Effector memory CD8-positive, alpha-beta T cell (primary cell): ENCODE measurements around the gene TTC4.

ENCODE experiments used
- ATAC-seq: fragments of 150-1000 bp; cut with Tn5 transposase; replicated peaks from 2 replicates; pipeline ENCODE4 v1.10.0; 2021; ENCODE audit warnings: mild to moderate bottlenecking, moderate library complexity
- DNase-seq, 3 experiments: peaks; one replicate each; pipeline ENCODE4 v3.0.0; 2021
- H3K27ac Mint-ChIP-seq, 2 donors: one replicate each; pipeline ENCODE4 v1.8.0; 2022; ENCODE audit warnings: mild to moderate bottlenecking in 2 of 2, mixed read lengths in 2 of 2, moderate library complexity in 2 of 2
- H3K27me3 Mint-ChIP-seq, 2 donors: one replicate each; pipeline ENCODE4 v1.8.0; 2022; ENCODE audit warnings: mixed read lengths in 2 of 2
- H3K36me3 Mint-ChIP-seq: one replicate; pipeline ENCODE4 v1.8.0; 2022; ENCODE audit warnings: mild to moderate bottlenecking, moderate library complexity, mixed read lengths; ENCODE audit not compliant: insufficient read depth
- H3K4me1 Mint-ChIP-seq, 2 donors: one replicate each; pipeline ENCODE4 v1.8.0; 2022; ENCODE audit warnings: low read depth in 2 of 2, mixed read lengths in 2 of 2
- H3K4me3 Mint-ChIP-seq, 2 donors: one replicate each; pipeline ENCODE4 v1.8.0; 2022; ENCODE audit warnings: mild to moderate bottlenecking in 2 of 2, mixed read lengths in 2 of 2, moderate library complexity in 2 of 2
- H3K9me3 Mint-ChIP-seq, 2 donors: one replicate each; pipeline ENCODE4 v1.8.0; 2022; ENCODE audit warnings: mixed read lengths in 2 of 2

TTC4 gene

DNA sequence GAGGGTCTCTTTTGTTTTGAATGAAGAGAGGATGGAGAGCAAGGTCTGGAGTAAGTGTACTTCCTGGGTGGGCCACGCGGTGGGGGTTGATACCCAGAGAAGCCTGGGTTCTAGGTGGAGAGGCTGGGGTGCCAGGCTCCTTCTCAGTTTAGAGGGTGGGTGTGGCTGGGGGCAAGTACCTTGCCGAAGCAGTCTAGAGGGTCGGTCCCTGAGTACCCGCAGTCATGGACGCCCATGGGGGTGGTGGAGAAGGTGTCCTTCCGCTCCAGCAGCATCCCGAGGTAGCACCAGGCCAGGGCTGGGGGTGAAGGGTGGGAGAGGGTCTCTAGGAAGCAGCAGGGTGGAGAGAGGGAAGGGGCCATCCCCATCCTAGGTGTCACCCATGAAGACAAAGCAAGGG is 71.1 kb downstream of the TTC4 start:
- ATAC-seq, result no peak
- peaks cover 18 to 22% of the 10 kb centered on the region in 2 donors for H3K4me1 Mint-ChIP-seq
- DNase-seq, result no peak
- no peak overlapping the region for H3K4me3 Mint-ChIP-seq
- peak overlapping the region; percentile 21 to 63 for H3K27ac Mint-ChIP-seq
- H3K36me3 Mint-ChIP-seq, result peaks cover 25% of the 10 kb centered on the region
- no peaks in the 10 kb centered on the region for H3K9me3 Mint-ChIP-seq
- no peaks in the 10 kb centered on the region for H3K27me3 Mint-ChIP-seq

DNA sequence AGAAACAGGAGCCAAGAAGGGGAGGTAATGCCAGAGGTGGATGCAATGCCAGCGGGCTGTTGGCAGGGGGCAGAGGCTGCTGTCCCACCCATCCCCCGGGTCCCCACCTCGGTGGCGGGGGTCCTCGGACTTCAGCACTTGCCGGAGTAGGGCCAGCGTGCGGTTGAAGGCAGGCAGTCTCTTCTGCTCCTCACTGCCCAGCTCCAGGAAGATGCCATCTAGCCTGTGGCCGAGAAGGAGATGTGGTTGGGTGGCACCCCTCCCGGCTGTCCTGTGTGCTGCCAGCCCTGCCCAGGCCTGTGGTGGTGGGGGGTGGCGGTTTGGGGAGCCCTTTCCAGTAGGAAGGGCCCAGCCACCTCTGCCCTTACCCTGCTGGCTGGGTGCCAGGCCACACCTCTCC is 71.9 kb downstream of the TTC4 start:
- peak overlapping the region; percentile 21 to 56 for H3K27ac Mint-ChIP-seq
- peaks cover 19% of the 10 kb centered on the region for H3K36me3 Mint-ChIP-seq
- no peak for DNase-seq
- no peaks in the 10 kb centered on the region for H3K27me3 Mint-ChIP-seq
- H3K4me3 Mint-ChIP-seq, result no peak overlapping the region
- H3K9me3 Mint-ChIP-seq, result no peaks in the 10 kb centered on the region
- ATAC-seq, result no peak
- H3K4me1 Mint-ChIP-seq, result peaks cover 16 to 22% of the 10 kb centered on the region in 2 donors

DNA sequence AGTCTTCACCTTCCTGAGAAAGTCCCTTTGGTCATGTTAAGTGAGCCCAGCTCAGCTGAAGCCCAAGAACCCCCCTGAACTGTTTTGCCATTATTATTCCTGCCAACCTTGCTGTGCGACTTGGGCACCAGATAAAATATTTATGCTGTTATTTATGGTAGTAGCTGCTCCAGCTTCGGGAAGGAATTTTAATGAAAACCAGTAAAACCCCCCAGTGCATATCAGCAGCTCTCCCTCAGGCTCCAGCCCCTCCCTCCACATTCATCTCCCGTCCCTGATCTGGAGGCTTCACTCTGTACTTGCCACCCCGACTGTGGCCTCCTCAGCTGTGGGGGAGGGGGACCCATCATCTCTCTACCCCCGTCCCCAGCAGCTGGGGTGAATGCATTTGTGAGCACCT is 72.8 kb downstream of the TTC4 start:
- DNase-seq (no peak), ATAC-seq (no peak)
- no peak overlapping the region for H3K4me3 Mint-ChIP-seq
- H3K4me1 Mint-ChIP-seq, result peaks cover 16 to 22% of the 10 kb centered on the region in 2 donors
- H3K9me3 Mint-ChIP-seq, result no peaks in the 10 kb centered on the region
- H3K27ac Mint-ChIP-seq, result peak overlapping the region in 1 of 2 donors; percentile 88
- peaks cover 16% of the 10 kb centered on the region for H3K36me3 Mint-ChIP-seq
- no peaks in the 10 kb centered on the region for H3K27me3 Mint-ChIP-seq

DNA sequence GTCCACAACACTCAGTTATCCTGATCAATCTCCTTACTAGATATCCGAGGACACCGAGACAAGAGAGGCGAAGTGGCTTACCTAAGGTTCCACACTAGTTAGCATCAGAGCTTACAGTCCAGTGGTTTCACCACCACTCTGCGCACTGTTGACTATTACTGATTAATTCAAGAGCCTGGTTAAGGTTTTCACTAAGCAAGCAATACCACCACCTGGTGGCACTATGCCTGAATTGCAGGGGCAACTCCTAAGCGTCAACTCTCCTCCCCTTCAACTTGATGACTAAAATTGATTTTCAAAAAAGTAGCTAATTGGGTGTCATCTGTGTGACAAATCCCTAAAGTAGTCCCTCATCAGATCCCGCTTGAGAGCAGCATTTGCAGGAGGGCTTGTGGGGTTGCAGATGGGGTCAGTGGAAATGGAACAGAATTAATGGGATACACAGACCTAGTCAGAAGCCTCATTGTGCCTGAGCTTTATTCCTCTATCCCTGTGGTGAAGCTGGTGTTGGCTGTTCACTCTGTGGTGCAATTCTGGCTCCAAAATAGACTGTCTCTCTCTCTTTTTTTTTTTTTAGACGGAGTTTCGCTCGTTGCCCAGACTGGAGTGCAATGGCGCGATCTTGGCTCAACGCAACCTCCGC is 76.3 kb downstream of the TTC4 start:
- Mint-ChIP-seq H3K36me3 (peaks cover 21% of the 10 kb centered on the region), H3K4me3 (no peak overlapping the region), H3K27ac (peak overlapping the region; percentile 41 to 60), H3K27me3 (no peaks in the 10 kb centered on the region), H3K4me1 (peaks cover 36 to 37% of the 10 kb centered on the region in 2 donors), H3K9me3 (no peaks in the 10 kb centered on the region)
- ATAC-seq, result no peak
- DNase-seq, result peak in 1 of 3 experiments; percentile 15
